Uterus (tissue), 2 donors: Measurements from ENCODE around the gene KIAA1549.

ENCODE experiments used
- CTCF ChIP-seq, 4 experiments: fragments of 200-600 bp in 2 of 4; fragments of 450-650 bp in 2 of 4; sonication (generic) in 2 of 4; IDR thresholded peaks; one replicate each; pipeline ENCODE4 v1.5.1; 2016 to 2019; ENCODE audit warnings: antibody characterized with exemption in 4 of 4, mild to moderate bottlenecking in 2 of 4, moderate library complexity in 1 of 4
- POLR2A ChIP-seq, 2 donors: fragments of 450-650 bp; IDR thresholded peaks; one replicate each; pipeline ENCODE4 v1.6.1; 2016; ENCODE audit warnings: antibody characterized with exemption in 2 of 2, mild to moderate bottlenecking in 1 of 2, moderate library complexity in 1 of 2

- TF ChIP-seq POLR2A (IDR thresholded peaks at IDR 0.05) = no peak
- no peak for TF ChIP-seq CTCF (IDR thresholded peaks at IDR 0.05)
These were observed 156.0 kb downstream of the KIAA1549 start for GRCh38 chr7:138825049-138825721.
